IMR-90 (cell line): Measurements from ENCODE around the gene CCNO. TPM values are rescaled to one million over a fixed set of nuclear protein-coding genes. Genes with fewer than 3 reads are reported as not detected.

Experiments used
- ATAC-seq: fragments of 200-7000 bp; cut with Tn5 transposase; 2 replicates; pipeline ENCODE4 v1.9.1; 2020; ENCODE audit warnings: low read depth, mild to moderate bottlenecking, moderate library complexity
- BruUV-seq: library from RNA; stranded (reverse); fragments of 400-500 nt; replicated peaks from 2 replicates; lab custom pipeline; 2021; lab: Mats Ljungman, UMichigan
- CTCF ChIA-PET: fragments of 300-600 bp; formaldehyde crosslinking; extraction: SDS; loops from one replicate; lab custom pipeline; 2021; ENCODE audit warnings: antibody characterized with exemption; lab: Yijun Ruan, JAX
- POLR2A ChIA-PET: fragments of 300-600 bp; sonication (Branson Sonifier 250); formaldehyde crosslinking; loops from one replicate; lab custom pipeline; 2022; ENCODE audit warnings: antibody characterized with exemption; ENCODE audit not compliant: unreplicated experiment; lab: Charles Lee
- DNase-seq: peaks from one replicate; pipeline ENCODE4 v3.0.0; 2013
- H2AFZ ChIP-seq: replicated peaks from 2 replicates; pipeline ENCODE3; 2013; ENCODE audit warnings: low read length, mild to moderate bottlenecking; ENCODE audit not compliant: poor library complexity
- H2AK5ac ChIP-seq: 2 replicates; pipeline ENCODE4 v1.6.1; 2013; ENCODE audit warnings: low read depth, low read length, inconsistent platforms
- H2AK9ac ChIP-seq: replicated peaks from 2 replicates; pipeline ENCODE3; 2013; ENCODE audit warnings: mild to moderate bottlenecking, low read depth, low read length, moderate library complexity; ENCODE audit not compliant: poor library complexity
- H2BK120ac ChIP-seq: 2 replicates; pipeline ENCODE4 v1.6.1; 2013; ENCODE audit warnings: low read depth, low read length, inconsistent platforms
- H2BK15ac ChIP-seq: 3 replicates; pipeline ENCODE4 v1.6.1; 2013; ENCODE audit warnings: low read depth, low read length, inconsistent platforms
- H2BK20ac ChIP-seq: 2 replicates; pipeline ENCODE4 v1.6.1; 2013; ENCODE audit warnings: low read depth, mild to moderate bottlenecking, inconsistent platforms, low read length, moderate library complexity
- H2BK5ac ChIP-seq: 2 replicates; pipeline ENCODE4 v1.6.1; 2013; ENCODE audit warnings: mild to moderate bottlenecking, low read depth, low read length, inconsistent platforms; ENCODE audit not compliant: poor library complexity, severe bottlenecking
- H3K14ac ChIP-seq: replicated peaks from 2 replicates; pipeline ENCODE4 v1.6.1; 2013; ENCODE audit warnings: low read depth, low read length, inconsistent platforms
- H3K18ac ChIP-seq: 2 replicates; pipeline ENCODE4 v1.6.1; 2013; ENCODE audit warnings: low read depth, low read length, control low read depth
- H3K23ac ChIP-seq: 2 replicates; pipeline ENCODE4 v1.6.1; 2013; ENCODE audit warnings: low read depth, low read length, inconsistent platforms
- H3K27ac ChIP-seq: 2 replicates; pipeline ENCODE4 v1.5.1; 2013; ENCODE audit warnings: mild to moderate bottlenecking, control low read depth, low read length; ENCODE audit not compliant: insufficient read depth
- H3K27me3 ChIP-seq: 2 replicates; pipeline ENCODE4 v1.6.1; 2013; ENCODE audit warnings: low read length; ENCODE audit not compliant: control insufficient read depth, insufficient read depth
- H3K36me3 ChIP-seq: 2 replicates; pipeline ENCODE4 v1.6.1; 2013; ENCODE audit warnings: low read length, mixed read lengths; ENCODE audit not compliant: control insufficient read depth, insufficient read depth
- H3K4ac ChIP-seq: 2 replicates; pipeline ENCODE4 v1.6.1; 2013; ENCODE audit warnings: low read depth, low read length, inconsistent platforms
- H3K4me1 ChIP-seq: 2 replicates; pipeline ENCODE4 v1.6.1; 2013; ENCODE audit warnings: low read length, mixed read lengths; ENCODE audit not compliant: control insufficient read depth, insufficient read depth
- H3K4me2 ChIP-seq: 2 replicates; pipeline ENCODE4 v1.6.1; 2013; ENCODE audit warnings: low read depth, mild to moderate bottlenecking, control low read depth, low read length, moderate library complexity
- H3K4me3 ChIP-seq: 2 replicates; pipeline ENCODE4 v1.5.1; 2013; ENCODE audit warnings: low read depth, mild to moderate bottlenecking, control low read depth, low read length, moderate library complexity; ENCODE audit not compliant: insufficient read depth
- H3K56ac ChIP-seq: 2 replicates; pipeline ENCODE4 v1.6.1; 2013; ENCODE audit warnings: low read length, inconsistent platforms; ENCODE audit not compliant: insufficient read depth; ENCODE audit errors: extremely low read depth
- H3K79me1 ChIP-seq, 2 experiments: 2 replicates each; pipeline ENCODE4 v1.6.1; 2013; ENCODE audit warnings: low read length in 2 of 2, inconsistent platforms in 1 of 2, low read depth in 1 of 2
- H3K9ac ChIP-seq: 2 replicates; pipeline ENCODE4 v1.6.1; 2013; ENCODE audit warnings: low read depth, low read length, control low read depth
- H3K9me1 ChIP-seq: 2 replicates; pipeline ENCODE4 v1.6.1; 2013; ENCODE audit warnings: low read length, inconsistent platforms; ENCODE audit not compliant: insufficient read depth
- H3K9me3 ChIP-seq: 2 replicates; pipeline ENCODE4 v1.6.1; 2013; ENCODE audit warnings: low read length; ENCODE audit not compliant: control insufficient read depth, insufficient read depth
- H4K20me1 ChIP-seq: 2 replicates; pipeline ENCODE4 v1.6.1; 2013; ENCODE audit warnings: low read length, inconsistent platforms; ENCODE audit not compliant: insufficient read depth
- H4K5ac ChIP-seq: 2 replicates; pipeline ENCODE4 v1.6.1; 2013; ENCODE audit warnings: mild to moderate bottlenecking, low read depth, low read length, control low read depth
- H4K8ac ChIP-seq, 2 experiments: 2 replicates each; pipeline ENCODE4 v1.6.1; 2013; ENCODE audit warnings: low read depth in 2 of 2, low read length in 2 of 2, control low read depth in 1 of 2, inconsistent platforms in 1 of 2
- H4K91ac ChIP-seq: 2 replicates; pipeline ENCODE4 v1.6.1; 2013; ENCODE audit warnings: low read depth, low read length, inconsistent platforms; ENCODE audit not compliant: insufficient read depth
- BHLHE40 ChIP-seq: fragments of 150-350 bp; IDR thresholded peaks from 2 replicates; pipeline ENCODE4 v1.6.1; 2016; ENCODE audit warnings: mild to moderate bottlenecking, low read depth, low read length
- CEBPB ChIP-seq: IDR thresholded peaks from 2 replicates; pipeline ENCODE4 v1.6.1; 2012; ENCODE audit warnings: low read depth, low read length, improper control_type of control experiment
- CHD1 ChIP-seq: IDR thresholded peaks from 2 replicates; pipeline ENCODE4 v1.6.1; 2012; ENCODE audit warnings: low read depth, low read length, improper control_type of control experiment
- ELK1 ChIP-seq: fragments of 150-350 bp; IDR thresholded peaks from 2 replicates; pipeline ENCODE4 v1.6.1; 2016; ENCODE audit warnings: low read depth, mild to moderate bottlenecking, low read length, moderate library complexity, borderline replicate concordance
- MAFK ChIP-seq: IDR thresholded peaks from 2 replicates; pipeline ENCODE4 v1.6.1; 2012; ENCODE audit warnings: low read depth, low read length, improper control_type of control experiment
- MAZ ChIP-seq: IDR thresholded peaks from 2 replicates; pipeline ENCODE4 v1.6.1; 2012; ENCODE audit warnings: low read depth, mild to moderate bottlenecking, low read length, improper control_type of control experiment, moderate library complexity, borderline replicate concordance
- MXI1 ChIP-seq: IDR thresholded peaks from 2 replicates; pipeline ENCODE4 v1.6.1; 2012; ENCODE audit warnings: low read depth, mild to moderate bottlenecking, low read length, moderate library complexity, borderline replicate concordance
- POLR2A ChIP-seq: IDR thresholded peaks from 2 replicates; pipeline ENCODE4 v1.6.1; 2012; ENCODE audit warnings: mild to moderate bottlenecking, low read depth, low read length
- RCOR1 ChIP-seq: IDR thresholded peaks from 2 replicates; pipeline ENCODE4 v1.6.1; 2012; ENCODE audit warnings: mild to moderate bottlenecking, low read length, improper control_type of control experiment; ENCODE audit not compliant: insufficient replicate concordance
- SMC3 ChIP-seq: fragments of 150-350 bp; IDR thresholded peaks from 2 replicates; pipeline ENCODE4 v1.6.1; 2016; ENCODE audit warnings: low read depth, mild to moderate bottlenecking, antibody characterized with exemption, low read length, moderate library complexity
- USF2 ChIP-seq: fragments of 150-350 bp; IDR thresholded peaks from 2 replicates; pipeline ENCODE4 v1.6.1; 2017; ENCODE audit warnings: mild to moderate bottlenecking, antibody characterized with exemption, low read length, low read depth
- WGBS, 2 experiments: methylation state at CpG; one replicate each; pipeline versions ENCODE4 v1.1.5 to v1.1.7; 2013; ENCODE audit warnings: missing lambda C conversion rate in 2 of 2; ENCODE audit not compliant: insufficient read length in 1 of 2; ENCODE audit errors: extremely low coverage in 2 of 2; 5-methylcytosine and 5-hydroxymethylcytosine counted together
- dilution Hi-C: fragments of 300-500 bp; cut with HindIII; formaldehyde crosslinking; loops from one replicate; pipeline ENCODE4 v1.14.3; 2018; ENCODE audit warnings: low sequenced_read_pairs; ENCODE audit not compliant: unreplicated experiment
- in situ Hi-C: fragments of 300-500 bp; cut with MboI; formaldehyde crosslinking; loops from 3 replicates; pipeline ENCODE4 v1.14.3; 2019; ENCODE audit warnings: low sequenced_read_pairs, inconsistent platforms, mixed read lengths
- intact Hi-C: fragments of 100-400 bp; cut with micrococcal nuclease; formaldehyde crosslinking; loops from 2 replicates; pipeline ENCODE4 v1.10.0; 2022
- polyA plus RNA-seq, 3 experiments: library from polyadenylated mRNA; depleted of rRNA; stranded (reverse); fragments of >200 nt; gene quantifications; 2 replicates each; pipeline ENCODE4 v1.2.3, GENCODE V29; 2012; ENCODE audit warnings: low replicate concordance in 1 of 3
- total RNA-seq: library from RNA; depleted of rRNA; stranded (reverse); fragments of >200 nt; gene quantifications from 2 replicates; pipeline ENCODE4 v1.2.3, GENCODE V29; 2012

CCNO gene
- total and polyA plus RNA-seq, 2 of the 4 experiments (the other 2 are of a cell fraction) = 0.09 TPM; not detected in 1

GRCh38 chr5:55230086-55230629 is 3.2 kb downstream of the CCNO start:
- Histone ChIP-seq H4K5ac (no peak overlapping the region), H2AK5ac (no peak overlapping the region), H3K56ac (no peak overlapping the region), H4K20me1 (peaks cover 30% of the 10 kb centered on the region; the same call in 1 of the 2 replicates), H3K27ac (no peak overlapping the region), H3K4me3 (no peak overlapping the region), H3K23ac (no peak overlapping the region), H2AK9ac (no peak overlapping the region), H2BK20ac (no peak overlapping the region), H2AFZ (no peak overlapping the region), H3K4me1 (peaks cover 9% of the 10 kb centered on the region; the same call in 1 of the 2 replicates), H2BK120ac (no peak overlapping the region), H3K4me2 (no peak overlapping the region), H3K14ac (no peak overlapping the region), H3K9me3 (peaks cover 4% of the 10 kb centered on the region; the same call in 1 of the 2 replicates), H3K9ac (no peak overlapping the region), H3K9me1 (no peaks in the 10 kb centered on the region), H4K91ac (no peak overlapping the region), H4K8ac (no peak overlapping the region), H3K27me3 (peaks cover 96% of the 10 kb centered on the region), H2BK5ac (no peak overlapping the region), H3K4ac (no peak overlapping the region), H2BK15ac (no peak overlapping the region), H3K79me1 (no peaks in the 10 kb centered on the region), H3K36me3 (no peaks in the 10 kb centered on the region), H3K18ac (no peak overlapping the region)
- intact Hi-C loops = no loop called here
- dilution Hi-C loops = no loop called here
- 30% methylated on average over 4 of the region's 8 CpGs; no CpG with 5 or more reads in 1 of the 2 experiments for WGBS, 2 experiments
- BruUV-seq = no TSS peak
- ATAC-seq (no peak), DNase-seq (no peak)
- in situ Hi-C loops = no loop called here
- POLR2A ChIA-PET = no interaction called here
- no peak for TF ChIP-seq MAZ
- no peak for TF ChIP-seq CHD1
- TF ChIP-seq POLR2A = no peak
- TF ChIP-seq CEBPB = no peak
- no peak for TF ChIP-seq MAFK
- TF ChIP-seq BHLHE40 = no peak
- no peak for TF ChIP-seq RCOR1
- TF ChIP-seq ELK1 = no peak
- no peak for TF ChIP-seq USF2
- TF ChIP-seq MXI1 = no peak
- TF ChIP-seq SMC3 = no peak
- CTCF ChIA-PET = interaction anchor here (0.8 kb wide), 1 partner anchor 16 kb away, joined by 3 read pairs; no protein-coding TSS in a partner anchor
